Measurements from ENCODE around the gene SLC4A8.

Gene SLC4A8

DNA sequence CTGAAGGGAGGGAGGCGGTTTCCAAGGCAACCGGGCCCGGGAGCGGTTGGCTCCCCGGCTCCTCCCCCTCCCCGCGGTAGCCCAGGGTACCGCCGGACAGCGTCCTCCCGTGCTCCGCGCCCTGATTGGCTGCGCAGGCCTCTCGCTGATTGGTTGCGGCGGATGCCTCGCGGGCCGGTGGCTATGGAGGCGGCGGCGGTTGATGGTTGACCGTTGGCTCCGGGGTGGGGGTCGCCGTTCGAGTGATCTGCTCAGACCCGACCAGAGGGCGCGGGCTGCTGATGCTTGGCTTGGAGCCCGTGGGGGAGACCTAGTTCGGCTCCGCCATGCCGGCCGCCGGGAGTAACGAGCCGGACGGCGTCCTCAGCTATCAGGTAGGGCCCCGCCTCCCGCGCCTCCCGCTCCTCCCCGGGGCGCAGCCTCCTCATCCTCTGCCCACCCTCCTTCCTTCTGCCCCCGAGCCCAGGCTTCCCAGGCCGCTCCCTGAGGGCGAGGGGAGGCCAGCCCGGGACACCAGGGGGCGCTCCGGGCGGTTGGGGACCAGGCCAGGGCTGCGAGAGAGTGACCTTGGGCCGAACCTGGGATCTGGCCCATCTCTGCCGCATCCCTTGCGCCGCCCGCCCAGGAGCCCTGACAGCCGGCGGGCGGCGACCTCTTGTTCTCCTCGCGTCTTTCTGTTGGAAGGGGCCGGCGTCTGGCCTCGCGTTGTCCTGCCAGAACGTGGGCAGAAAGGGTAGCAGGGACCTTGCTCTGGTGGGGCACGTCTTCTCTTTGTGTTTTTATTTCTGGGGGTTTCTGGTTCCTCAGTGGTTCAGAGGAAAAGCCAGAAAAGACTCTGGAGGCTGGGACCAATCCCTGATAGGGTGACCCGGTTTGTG is at the start of gene SLC4A8:
Gene SLC4A8, plus strand, starts transcription at position 170 of the 878 bp plus-strand sequence. Its CDS starts 157 bp downstream, at position 327.
- peak; percentile 67 to 82 for DNase-seq (ENCODE audit: low read depth in 2 of 2)

DNA sequence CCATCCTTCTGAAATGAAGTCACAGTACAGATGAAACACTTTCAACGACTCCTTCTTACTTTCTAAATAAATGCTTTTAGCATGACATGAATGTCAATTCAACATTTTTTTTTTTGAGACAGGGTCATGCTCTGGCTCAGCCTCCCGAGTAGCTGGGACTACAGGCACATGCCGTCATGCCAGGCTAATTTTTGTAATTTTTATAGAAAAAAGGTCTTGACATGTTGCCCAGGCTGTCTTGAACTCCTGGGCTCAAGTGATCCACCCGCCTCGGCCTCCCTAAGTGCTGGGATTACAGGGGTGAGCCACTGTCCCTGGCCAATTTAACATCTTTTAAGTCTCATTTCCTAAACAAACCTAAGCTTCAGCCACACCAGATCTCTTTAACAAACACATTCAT is 49.8 kb upstream of the SLC4A8 start:
- no peak for DNase-seq (ENCODE audit: low read depth in 2 of 2)

DNA sequence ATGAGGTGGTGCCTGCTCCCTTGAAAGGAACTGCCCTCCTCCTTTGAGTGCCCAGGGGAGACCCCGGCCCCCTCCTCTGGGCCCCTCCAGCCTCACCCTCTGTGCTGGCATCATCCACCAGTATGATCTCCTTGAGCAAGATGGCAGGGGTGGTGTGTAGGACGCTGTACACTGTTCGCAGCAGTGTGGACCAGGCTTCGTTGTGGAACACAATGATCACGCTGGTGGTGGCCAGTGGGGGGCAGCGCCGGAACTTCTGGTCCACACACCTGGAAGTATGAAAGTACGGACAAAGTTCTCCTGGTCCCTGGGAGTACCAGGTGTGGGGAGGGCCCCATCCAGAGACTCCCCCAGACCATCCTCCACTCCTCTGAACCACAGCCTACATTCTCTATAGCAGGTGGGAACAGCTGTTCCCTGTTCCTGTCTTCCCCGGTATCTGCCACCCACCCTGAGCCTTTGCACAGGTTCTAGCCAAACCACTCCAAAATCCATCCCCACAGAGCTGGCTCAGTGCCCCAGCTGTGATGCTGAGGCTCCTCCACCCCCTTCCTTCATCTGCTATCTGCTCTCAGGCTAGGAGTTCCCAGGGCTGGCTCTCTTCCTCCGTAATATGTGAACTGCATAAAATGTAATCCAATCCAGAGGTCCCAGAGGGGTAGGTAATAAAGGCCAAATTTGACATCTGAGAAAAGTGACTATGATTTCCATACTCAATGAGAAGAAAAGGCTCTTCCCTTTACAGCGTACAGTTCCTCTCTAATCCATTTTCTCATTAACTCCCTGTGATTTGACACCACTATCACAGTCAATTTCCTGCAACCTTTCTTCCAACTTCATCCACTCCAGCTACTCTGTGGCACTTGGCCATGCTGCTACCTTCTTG is 47.3 kb upstream of the SLC4A8 start:
- DNase-seq (ENCODE audit: low read depth in 2 of 2): no peak

DNA sequence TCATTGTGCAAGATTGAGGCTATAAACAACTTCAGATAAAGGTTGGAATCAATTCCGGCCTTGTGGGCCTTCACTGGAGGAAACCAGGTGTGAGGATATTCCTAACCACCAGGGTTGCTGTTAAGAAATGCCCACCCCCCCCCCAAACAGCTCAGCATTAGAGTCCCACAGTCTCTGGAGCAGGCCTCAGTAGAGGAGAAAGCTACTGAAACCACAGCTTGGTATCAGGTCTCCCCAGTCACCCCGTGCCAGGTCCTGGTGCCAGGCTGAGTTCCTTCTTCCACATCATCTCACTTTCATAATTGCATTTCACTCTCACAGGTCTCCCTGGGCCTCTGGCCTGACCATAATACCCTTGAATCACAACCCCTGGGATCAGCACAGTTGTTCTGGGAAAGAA is 45.9 kb upstream of the SLC4A8 start:
- DNase-seq (ENCODE audit: low read depth in 2 of 2): no peak

DNA sequence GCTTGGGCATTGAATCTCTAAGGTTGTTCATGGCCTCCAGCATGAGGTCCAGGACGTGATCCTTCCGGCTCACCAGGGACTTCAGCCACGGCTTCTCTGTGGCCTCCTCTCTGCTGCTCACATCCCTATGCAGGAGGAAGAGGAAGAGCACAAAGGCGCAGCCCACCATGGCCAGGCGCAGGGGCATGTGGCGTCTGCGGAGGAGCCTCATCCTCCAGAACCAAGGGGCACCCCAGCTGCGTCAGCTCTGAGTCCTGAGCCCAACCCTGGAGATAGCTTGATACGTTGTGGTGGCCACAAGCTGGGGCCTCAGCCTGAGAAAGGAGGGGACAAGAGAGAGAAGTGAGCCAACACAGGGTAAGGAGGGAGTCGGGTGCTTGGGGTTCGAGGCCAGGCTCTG is 45.1 kb upstream of the SLC4A8 start:
- no peak for DNase-seq (ENCODE audit: low read depth in 2 of 2)

DNA sequence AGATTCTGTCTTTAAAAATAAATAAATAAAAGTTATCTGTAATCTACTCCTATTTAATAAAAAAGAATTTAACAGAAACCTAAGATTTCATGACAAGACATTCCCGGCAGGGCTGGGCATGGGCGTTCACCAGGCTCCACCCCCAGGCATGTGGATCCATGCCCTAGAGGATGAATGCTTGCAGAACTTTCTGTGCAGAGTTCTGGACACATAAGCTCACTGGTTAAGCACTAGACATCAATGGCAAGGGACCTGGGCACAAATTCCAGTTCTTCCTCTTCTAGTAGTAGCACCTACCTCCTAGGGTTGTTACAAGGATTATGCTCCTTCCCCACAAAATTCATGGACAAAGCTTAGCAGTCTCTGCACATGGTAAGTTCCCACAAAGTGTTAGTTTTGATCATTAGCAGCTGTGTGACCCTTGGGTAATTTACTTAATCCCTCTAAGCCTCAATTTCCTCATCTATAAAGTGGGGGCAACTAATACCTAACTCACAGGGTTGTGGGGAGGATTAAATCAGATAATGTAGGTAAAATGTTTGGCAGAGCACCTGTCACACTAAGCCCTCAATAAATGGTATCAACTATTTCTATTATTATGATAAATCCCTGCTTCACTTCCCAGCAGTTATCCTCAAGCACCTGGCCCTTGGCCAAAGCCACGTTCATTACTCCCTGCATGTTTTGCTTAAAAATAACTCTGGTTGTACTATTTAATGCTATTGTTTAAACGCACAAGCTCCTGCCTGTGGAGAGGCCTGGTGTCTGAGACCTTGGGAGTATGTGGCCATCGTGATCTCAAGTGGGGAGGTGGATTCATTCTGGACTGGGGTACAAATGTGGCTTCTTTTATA is 43.2 kb upstream of the SLC4A8 start:
- no peak for DNase-seq (ENCODE audit: low read depth in 2 of 2)

DNA sequence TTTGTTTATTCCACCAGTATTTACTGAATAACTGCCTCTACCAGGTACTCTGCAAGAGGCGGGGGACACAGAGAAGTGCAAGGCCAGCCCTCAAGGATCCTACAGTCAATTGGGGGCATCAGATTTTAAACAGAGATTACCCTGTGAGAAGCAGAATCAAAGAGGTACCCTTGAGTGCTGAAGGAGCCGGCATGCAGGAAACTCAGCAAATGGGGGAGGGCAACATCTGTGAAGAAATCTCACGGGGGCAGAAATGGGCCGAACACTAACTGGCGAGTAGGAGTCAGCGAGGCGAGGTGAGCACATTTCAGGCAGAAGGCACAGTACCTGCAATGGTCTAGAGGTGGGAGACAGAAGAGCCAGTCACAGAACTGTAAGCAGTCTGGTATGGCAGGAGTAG is 42.5 kb upstream of the SLC4A8 start:
- no peak for DNase-seq (ENCODE audit: low read depth in 2 of 2)

DNA sequence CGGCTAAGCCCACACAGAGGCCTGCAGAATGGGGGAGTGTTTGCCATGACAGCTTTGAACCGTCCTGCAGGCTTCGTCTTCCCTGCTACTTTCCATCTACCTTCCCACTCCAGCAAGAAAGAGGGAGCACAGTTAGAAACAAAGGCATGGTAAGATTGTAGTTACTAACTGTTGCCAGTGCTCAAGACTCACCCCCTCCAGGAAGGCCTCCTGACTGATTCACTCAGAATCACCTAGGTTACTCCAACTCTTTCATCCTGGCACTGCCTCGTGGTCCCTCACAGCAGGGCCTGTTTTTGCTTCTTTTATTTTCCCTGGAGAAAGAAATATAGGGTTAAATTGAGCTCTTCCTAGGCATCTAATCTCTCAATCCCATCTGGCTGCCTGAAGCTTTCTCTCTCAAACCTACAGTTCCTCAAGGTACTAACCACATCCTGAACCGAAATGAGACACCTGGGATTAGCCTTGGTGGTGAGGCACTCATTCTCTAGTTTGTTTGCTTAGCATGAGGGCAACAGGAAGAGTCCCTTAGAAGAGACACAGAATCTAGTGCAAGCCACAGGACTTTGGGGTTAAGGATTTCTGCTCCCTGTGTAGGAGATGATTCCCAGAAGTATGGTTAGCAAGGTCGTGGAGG is 41.2 kb upstream of the SLC4A8 start:
- no peak for DNase-seq (ENCODE audit: low read depth in 2 of 2)

DNA sequence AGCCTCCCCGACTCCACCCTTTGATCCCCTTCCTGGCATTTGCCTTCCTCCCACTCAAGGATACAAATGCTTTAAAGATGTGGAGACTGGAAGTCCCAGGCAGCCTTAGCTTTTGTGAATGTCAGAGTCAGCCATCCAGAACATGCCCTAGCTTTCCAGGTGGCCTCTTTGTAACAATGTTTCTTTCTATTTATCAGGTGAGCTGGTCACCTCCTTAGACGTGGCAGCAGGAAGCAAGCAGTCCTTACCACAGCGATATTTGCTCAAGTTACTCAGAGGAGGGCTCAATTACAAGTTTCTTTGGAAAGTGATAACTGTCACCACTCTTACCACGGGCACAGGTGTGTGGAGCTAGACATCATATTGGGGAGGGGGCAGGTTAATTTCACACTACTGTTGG is 38.3 kb upstream of the SLC4A8 start:
- DNase-seq (ENCODE audit: low read depth in 2 of 2): no peak

DNA sequence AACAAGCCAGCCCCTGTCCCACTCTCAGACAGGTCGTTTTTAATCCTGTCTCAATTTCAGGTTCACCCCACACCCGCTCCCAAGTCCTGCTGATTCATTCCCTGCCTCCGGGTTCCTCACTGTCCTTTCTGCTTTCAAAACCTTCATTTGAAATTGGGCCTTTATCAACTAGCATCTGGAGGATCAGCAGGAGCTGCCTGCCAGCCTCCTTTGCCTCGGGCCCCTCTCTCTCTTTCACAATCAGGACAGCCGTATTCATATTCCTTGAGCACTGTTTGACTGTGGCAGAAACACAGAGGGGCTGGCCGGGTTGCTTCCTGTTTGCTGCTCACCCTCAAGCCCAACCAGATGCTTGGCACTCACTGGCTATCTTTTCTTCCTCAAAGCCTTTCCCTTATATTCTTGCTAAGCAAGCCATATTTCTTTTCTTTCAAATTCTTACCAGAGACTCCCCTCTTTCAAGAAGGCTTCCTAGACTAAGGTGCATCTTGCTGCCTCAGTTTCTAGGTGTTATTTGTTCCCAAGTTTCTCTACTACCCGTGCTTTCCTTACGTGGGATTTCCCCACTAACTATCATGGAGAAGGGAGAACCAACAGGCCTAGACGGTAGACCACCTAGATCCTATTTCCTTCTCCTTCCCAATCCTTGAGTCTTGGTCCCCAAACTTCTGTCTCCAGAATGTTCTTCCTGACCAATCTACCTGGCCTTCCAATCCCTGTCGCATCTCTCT is 36.4 kb upstream of the SLC4A8 start:
- DNase-seq (ENCODE audit: low read depth in 2 of 2): no peak

DNA sequence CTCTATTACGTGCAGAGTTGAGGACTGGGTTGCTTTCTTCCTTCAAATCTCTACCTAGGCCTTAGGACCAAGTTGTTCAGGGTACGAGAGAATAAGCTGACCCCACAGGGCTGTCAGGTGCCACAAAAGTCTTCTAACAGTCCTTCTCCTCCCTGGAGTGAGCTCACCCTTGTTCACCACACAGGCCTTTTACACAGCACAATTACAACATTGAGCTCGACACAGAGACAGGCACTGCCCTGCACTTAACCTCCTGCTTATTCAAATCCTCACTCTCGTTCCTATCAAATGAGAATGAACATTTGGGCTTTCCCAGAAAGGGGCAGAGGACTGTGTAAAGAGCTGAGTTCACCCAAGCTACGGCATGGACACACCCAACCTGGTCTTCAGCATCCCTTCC is 35.8 kb upstream of the SLC4A8 start:
- no peak for DNase-seq (ENCODE audit: low read depth in 2 of 2)

DNA sequence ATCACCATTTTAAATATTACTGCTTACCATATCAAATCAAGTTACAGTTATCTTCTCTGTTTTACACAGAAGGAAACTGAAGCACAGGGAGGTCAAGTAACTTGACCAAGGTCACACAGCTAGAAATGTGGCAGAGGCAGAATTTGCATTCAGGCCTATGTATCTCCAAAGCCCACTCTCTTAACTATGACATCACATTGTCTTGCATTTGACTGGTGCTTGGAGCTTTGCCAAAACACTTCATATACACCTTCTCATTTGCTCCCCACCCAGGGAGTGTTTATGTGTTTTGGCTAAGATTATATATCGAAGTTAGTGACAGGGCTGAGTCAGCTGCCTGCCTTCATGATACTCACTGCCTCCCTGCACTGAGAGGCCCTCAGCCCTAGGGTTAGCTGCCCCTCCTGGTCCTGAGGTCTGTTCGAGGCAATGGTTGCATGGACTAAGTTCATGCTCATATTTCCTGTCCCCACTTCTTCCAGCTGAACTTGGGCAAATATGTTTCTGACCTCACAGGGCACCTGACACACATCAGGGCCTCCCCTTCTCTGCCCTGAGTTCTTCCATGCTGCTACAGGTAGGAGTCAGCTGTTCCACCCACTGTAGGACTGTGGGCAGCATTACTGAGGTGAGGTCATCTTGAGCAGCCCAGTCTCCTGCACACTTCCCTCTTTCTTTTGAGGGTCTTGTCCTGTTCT is 35.2 kb upstream of the SLC4A8 start:
- DNase-seq (ENCODE audit: low read depth in 2 of 2): no peak

DNA sequence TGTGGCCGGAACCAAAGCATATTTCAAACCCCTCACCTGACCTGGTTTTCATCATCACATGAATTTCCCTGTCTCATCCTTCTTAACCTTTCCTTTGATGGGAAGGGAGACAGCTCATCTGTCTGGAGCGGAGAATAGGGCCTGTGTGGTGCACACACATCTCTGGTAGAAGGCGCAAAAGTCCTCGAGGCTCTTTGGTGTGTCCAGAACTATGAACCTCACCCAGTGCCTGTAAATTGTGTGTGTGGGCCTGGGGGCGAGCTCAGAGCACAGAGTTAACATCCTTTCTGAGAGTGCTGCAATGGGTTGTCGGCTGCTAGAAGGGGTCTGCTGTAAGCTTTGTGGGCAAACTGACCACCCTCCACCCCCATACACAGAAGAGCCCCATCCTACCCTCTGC is 34.2 kb upstream of the SLC4A8 start:
- no peak for DNase-seq (ENCODE audit: low read depth in 2 of 2)

DNA sequence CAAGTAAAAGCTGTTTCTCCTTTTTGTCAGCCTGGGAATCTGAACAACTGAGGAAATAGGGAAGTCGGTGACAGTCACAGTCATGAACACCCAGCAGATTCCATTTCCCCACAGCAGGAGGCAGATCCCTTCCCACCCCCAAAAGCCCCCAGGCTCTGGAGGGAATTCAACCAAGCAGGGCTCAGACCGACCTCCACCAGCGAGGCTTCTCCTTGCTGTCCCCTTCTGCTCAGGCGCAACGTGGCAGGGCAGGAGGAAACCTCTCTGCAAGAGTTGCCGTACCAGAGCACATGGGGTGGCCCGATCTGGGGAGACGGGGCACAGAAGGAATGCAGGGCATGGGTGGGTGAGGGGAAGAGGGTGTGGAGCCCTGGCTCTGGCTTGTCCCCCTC is 33.7 kb upstream of the SLC4A8 start:
- DNase-seq (ENCODE audit: low read depth in 2 of 2): no peak

DNA sequence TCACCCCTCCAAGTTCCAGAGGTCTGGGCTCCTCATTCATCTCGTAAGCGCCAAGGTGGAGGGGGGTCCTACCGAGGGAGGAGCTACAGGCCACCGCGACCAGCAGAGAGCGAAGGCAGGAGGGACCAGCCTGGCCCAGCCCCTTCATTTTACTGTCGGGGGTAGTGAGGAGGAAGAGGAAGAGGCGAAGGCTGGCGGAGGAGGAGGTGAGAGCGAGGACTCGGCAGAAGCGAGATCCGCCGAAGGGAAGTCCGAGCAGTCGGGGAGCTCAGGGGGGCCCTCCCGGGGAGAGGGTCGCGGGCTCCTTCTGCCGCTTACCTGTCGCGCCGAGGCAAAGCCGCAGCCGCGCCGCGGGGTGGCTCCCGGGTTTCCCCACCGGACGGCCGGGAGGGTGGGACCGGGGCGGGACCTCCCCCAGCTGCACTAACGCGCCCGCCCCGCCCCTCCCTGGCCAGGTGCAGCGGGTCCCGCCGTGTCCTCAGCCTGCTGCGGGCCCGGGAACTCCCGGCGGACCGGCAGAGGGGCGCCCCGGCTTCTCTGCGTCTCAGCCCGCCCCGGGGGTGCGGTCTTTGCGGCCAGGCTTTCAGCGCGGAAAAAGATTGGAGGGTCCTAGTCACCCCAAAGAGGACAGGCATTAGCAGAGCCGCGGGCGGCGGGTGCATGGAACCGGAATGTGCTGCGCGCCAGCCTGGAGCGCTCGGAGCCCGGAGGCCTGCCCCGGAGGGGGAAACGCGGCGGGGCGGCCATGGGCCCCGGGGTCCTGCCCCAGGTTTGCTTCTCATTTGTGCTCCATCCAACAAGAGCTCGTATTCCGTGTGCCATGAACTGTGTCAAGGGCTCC is 33.1 kb upstream of the SLC4A8 start, which contains the start of gene GALNT6:
Gene GALNT6, minus strand, starts transcription at position 124 of the 841 bp plus-strand sequence. CDS start 11,625 bp downstream, outside the sequence.
- DNase-seq (ENCODE audit: low read depth in 2 of 2): peak; percentile 55 to 58

DNA sequence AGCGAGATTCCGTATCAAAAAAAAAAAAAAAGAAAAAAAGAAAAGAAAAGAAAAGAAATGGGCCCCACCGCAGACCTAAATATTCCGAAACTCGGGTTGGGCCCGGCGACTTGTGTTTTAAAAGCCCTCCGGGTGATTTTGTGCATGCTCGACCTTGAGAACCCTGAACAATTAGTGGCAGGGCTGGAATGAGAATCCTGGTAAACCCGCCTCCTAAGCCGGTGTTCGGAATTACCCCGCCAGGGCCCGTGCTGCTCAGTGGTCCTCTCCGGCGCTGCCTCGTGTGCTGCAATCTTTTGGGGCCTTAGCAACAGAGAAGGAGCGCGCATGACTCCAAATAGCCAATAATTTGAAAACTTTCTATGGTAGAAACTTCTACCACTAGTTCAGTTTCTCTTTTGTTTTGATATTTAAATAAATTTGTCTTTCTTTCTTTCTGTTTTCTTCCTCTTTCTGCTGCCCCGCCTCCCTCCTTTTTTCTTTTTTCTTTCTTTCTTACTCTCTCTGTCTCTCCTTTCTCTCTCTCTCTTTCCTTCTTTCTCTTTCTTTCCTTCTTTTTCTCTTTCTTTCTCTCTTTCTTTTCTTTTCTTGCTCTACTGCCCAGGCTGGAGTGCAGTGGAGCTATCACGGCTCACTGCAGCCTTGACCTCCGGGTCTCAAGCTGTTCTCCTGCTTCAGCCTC is 31.9 kb upstream of the SLC4A8 start:
- DNase-seq (ENCODE audit: low read depth in 2 of 2): no peak

DNA sequence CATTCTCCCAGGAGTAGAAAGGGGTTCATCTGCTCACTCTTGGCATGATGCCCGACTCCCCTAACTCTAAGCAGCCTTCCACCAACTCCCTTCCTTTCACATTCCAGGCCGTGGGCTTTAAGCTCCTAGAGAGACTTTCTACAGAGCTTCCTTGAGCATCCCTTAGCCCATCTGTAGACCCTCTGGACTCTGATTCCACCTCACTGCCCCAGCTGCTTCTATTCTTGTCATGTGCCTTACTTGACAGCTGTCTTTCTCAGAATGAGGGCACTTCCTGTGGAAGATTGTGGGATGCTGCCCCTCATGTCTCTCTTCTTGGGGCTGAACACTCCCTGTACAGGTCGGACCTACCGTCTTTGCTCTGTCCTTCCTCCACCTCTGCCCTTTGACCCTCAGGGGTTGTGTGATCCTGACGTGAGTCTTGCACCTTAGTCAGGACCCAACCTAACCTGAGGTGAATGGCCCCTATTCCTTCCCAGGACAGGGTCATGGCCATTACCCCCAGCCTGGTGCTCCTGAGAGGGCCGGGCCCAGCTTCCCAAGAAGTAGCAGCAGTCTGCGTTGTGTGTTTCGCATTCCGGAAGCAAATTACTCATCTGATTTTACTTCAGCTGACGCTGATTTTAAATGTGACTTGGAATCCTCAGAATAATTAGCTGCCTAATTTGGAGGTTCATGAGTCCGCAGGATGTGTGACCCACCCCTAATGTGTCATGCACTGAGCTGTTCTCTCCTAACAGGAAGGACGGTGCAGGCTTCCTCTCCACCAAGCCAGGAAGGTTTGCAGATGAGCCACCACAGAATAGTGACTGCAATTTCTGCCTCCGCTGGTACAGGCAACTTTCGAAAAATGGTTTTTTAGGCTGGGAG is 30.7 kb upstream of the SLC4A8 start:
- peak in 1 of 2 donors; percentile 43 for DNase-seq (ENCODE audit: low read depth in 2 of 2)
